LNCaP clone FGC (cell line): Measurements from ENCODE around the gene CEACAM7.

Experiments used
- DNase-seq: peaks from one replicate; pipeline ENCODE4 v3.0.0-alpha.2; 2011; ENCODE audit warnings: low read depth
- H3K4me3 ChIP-seq: 2 replicates; pipeline ENCODE4 v1.5.1; 2011; ENCODE audit warnings: mild to moderate bottlenecking, low read depth, low read length, control low read depth
- CTCF ChIP-seq: IDR thresholded peaks from 2 replicates; pipeline ENCODE4 v1.5.1; 2012; ENCODE audit warnings: mild to moderate bottlenecking; ENCODE audit not compliant: control insufficient read depth, insufficient read depth; ENCODE audit errors: extremely low read depth

Gene CEACAM7

DNA sequence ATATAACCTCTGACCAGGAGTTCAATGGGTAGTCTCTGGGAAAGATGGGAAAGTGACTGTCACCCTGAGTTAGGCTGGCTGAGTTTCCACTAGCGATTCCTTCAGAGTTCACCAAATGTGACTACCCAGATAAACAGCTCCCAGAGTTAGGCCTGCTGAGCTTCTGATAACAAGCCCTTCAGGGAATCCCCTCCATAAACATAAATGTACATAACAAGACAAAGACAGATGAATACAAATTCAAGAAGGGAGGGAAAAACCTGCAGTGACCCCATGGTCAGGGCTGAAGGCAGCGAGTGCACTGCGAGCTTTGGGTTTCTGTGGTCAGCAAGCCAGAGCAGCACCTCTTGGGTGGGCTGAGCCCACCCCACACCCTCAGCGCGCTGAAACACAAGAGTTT, 35.8 kb downstream of the CEACAM7 start:
- no peak for TF ChIP-seq CTCF
- no peak for DNase-seq
- H3K4me3 ChIP-seq = no peak overlapping the region

- DNase-seq = no peak
- H3K4me3 ChIP-seq = no peak overlapping the region
- TF ChIP-seq CTCF = no peak
Observed at GRCh38 chr19:41649827-41650226, 38.2 kb downstream of the CEACAM7 start.

GRCh38 chr19:41646589-41647204, 41.4 kb downstream of the CEACAM7 start:
- peak; percentile 25; the same call in 1 of the 2 replicates for TF ChIP-seq CTCF
- H3K4me3 ChIP-seq = no peak overlapping the region
- no peak for DNase-seq

- no peak overlapping the region for H3K4me3 ChIP-seq
- TF ChIP-seq CTCF = peak; percentile 81
- no peak for DNase-seq
Observed at GRCh38 chr19:41641879-41642485, 46.1 kb downstream of the CEACAM7 start.

- H3K4me3 ChIP-seq = no peak overlapping the region
- DNase-seq = no peak
- TF ChIP-seq CTCF = no peak
Observed at GRCh38 chr19:41638641-41639081, 49.4 kb downstream of the CEACAM7 start.

DNA sequence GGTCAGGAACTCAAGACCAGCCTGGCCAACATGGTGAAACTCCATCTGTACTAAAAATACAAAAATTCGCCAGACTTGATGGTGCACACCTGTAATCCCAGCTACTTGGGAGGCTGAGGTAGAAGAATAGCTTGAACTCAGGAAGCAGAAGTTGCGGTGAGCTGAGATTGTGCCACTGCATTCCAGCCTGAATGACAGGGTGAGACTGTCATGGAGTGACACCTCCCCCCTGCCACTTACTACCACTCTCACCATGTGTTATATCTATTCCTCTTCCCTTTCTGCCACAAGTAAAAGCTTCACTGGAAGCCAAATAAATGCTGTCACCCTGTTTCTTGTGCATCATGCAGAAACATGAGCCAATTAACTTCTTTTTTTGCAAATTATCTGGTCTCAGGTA, 50.6 kb downstream of the CEACAM7 start:
- TF ChIP-seq CTCF = no peak
- no peak for DNase-seq

More for the DNA sequence above, 50.6 kb downstream of the CEACAM7 start:
- no peak overlapping the region for H3K4me3 ChIP-seq
